H9 (cell line): ENCODE measurements around the gene VWC2L. TPM values are rescaled to one million over a fixed set of nuclear protein-coding genes. Genes with fewer than 3 reads are reported as not detected.

Source experiments
- DNase-seq: peaks from one replicate; pipeline ENCODE4 v3.0.0-alpha.2; 2017
- H2AFZ ChIP-seq: one replicate; pipeline ENCODE4 v1.6.1; 2013; ENCODE audit warnings: mild to moderate bottlenecking, low read length, control low read depth, moderate library complexity
- H2AK5ac ChIP-seq: 2 replicates; pipeline ENCODE4 v1.6.1; 2013; ENCODE audit warnings: low read length, control low read depth, mixed read lengths; ENCODE audit not compliant: insufficient read length
- H2BK120ac ChIP-seq: one replicate; pipeline ENCODE4 v1.6.1; 2013; ENCODE audit warnings: low read depth, mild to moderate bottlenecking, low read length, control low read depth, inconsistent platforms; ENCODE audit not compliant: poor library complexity, severe bottlenecking
- H2BK12ac ChIP-seq: 2 replicates; pipeline ENCODE4 v1.6.1; 2013; ENCODE audit warnings: low read length, control low read depth, mixed read lengths, low read depth; ENCODE audit not compliant: insufficient read length
- H2BK15ac ChIP-seq: 2 replicates; pipeline ENCODE4 v1.6.1; 2013; ENCODE audit warnings: low read depth, low read length, control low read depth
- H2BK20ac ChIP-seq: one replicate; pipeline ENCODE4 v1.6.1; 2013; ENCODE audit warnings: low read depth, mild to moderate bottlenecking, low read length, control low read depth, inconsistent platforms; ENCODE audit not compliant: poor library complexity, severe bottlenecking
- H2BK5ac ChIP-seq: 2 replicates; pipeline ENCODE4 v1.6.1; 2013; ENCODE audit warnings: low read length, control low read depth, mixed read lengths; ENCODE audit not compliant: insufficient read length
- H3K14ac ChIP-seq: 2 replicates; pipeline ENCODE4 v1.6.1; 2013; ENCODE audit warnings: low read length, control low read depth; ENCODE audit not compliant: insufficient read depth
- H3K18ac ChIP-seq: 2 replicates; pipeline ENCODE4 v1.6.1; 2013; ENCODE audit warnings: low read depth, mild to moderate bottlenecking, mixed read lengths, low read length, control low read depth; ENCODE audit not compliant: insufficient read length
- H3K23ac ChIP-seq: 2 replicates; pipeline ENCODE4 v1.6.1; 2013; ENCODE audit warnings: low read length, control low read depth, mixed read lengths, low read depth; ENCODE audit not compliant: insufficient read length
- H3K23me2 ChIP-seq: 2 replicates; pipeline ENCODE4 v1.6.1; 2013; ENCODE audit warnings: low read depth, mild to moderate bottlenecking, mixed read lengths, low read length, control low read depth; ENCODE audit not compliant: insufficient read length, poor library complexity, severe bottlenecking
- H3K27ac ChIP-seq: 2 replicates; pipeline ENCODE4 v1.5.1; 2013; ENCODE audit warnings: low read length, control low read depth, mixed read lengths, low read depth; ENCODE audit not compliant: insufficient read length
- H3K27me3 ChIP-seq: 2 replicates; pipeline ENCODE4 v1.6.1; 2013; ENCODE audit warnings: low read length, control low read depth, inconsistent platforms; ENCODE audit not compliant: insufficient read depth
- H3K4ac ChIP-seq: 2 replicates; pipeline ENCODE4 v1.6.1; 2013; ENCODE audit warnings: low read depth, mild to moderate bottlenecking, control low read depth, inconsistent platforms, low read length, moderate library complexity
- H3K4me1 ChIP-seq: 2 replicates; pipeline ENCODE4 v1.6.1; 2013; ENCODE audit warnings: low read length, control low read depth, inconsistent platforms; ENCODE audit not compliant: insufficient read depth
- H3K4me2 ChIP-seq: 2 replicates; pipeline ENCODE4 v1.6.1; 2013; ENCODE audit warnings: low read length, control low read depth, mixed read lengths; ENCODE audit not compliant: insufficient read length, insufficient read depth
- H3K56ac ChIP-seq: 2 replicates; pipeline ENCODE4 v1.6.1; 2013; ENCODE audit warnings: low read depth, mild to moderate bottlenecking, mixed read lengths, low read length, control low read depth; ENCODE audit not compliant: insufficient read length
- H3K79me1 ChIP-seq: 2 replicates; pipeline ENCODE4 v1.6.1; 2013; ENCODE audit warnings: low read depth, mild to moderate bottlenecking, moderate library complexity, low read length, control low read depth, inconsistent platforms; ENCODE audit not compliant: insufficient read depth, poor library complexity, severe bottlenecking
- H3K79me2 ChIP-seq: 2 replicates; pipeline ENCODE4 v1.6.1; 2013; ENCODE audit warnings: low read length, control low read depth, inconsistent platforms; ENCODE audit not compliant: insufficient read depth
- H3K9ac ChIP-seq: 2 replicates; pipeline ENCODE4 v1.6.1; 2013; ENCODE audit warnings: low read length, control low read depth, mixed read lengths; ENCODE audit not compliant: insufficient read length; ENCODE audit errors: extremely low read depth
- H3K9me3 ChIP-seq: one replicate; pipeline ENCODE4 v1.6.1; 2013; ENCODE audit warnings: low read depth, low read length, inconsistent platforms; ENCODE audit not compliant: control insufficient read depth
- H3T11ph ChIP-seq: one replicate; pipeline ENCODE4 v1.6.1; 2013; ENCODE audit warnings: mild to moderate bottlenecking, low read length, control low read depth, inconsistent platforms
- H4K20me1 ChIP-seq: one replicate; pipeline ENCODE4 v1.6.1; 2013; ENCODE audit not compliant: control insufficient read depth, insufficient read length, insufficient read depth
- H4K5ac ChIP-seq: 2 replicates; pipeline ENCODE4 v1.6.1; 2013; ENCODE audit warnings: low read depth, mild to moderate bottlenecking, mixed read lengths, low read length, control low read depth; ENCODE audit not compliant: insufficient read length
- H4K8ac ChIP-seq: replicated peaks from 2 replicates; pipeline ENCODE4 v1.6.1; 2013; ENCODE audit warnings: low read length, control low read depth, mixed read lengths, low read depth; ENCODE audit not compliant: insufficient read length
- H4K91ac ChIP-seq: 2 replicates; pipeline ENCODE4 v1.6.1; 2013; ENCODE audit warnings: low read depth, mild to moderate bottlenecking, moderate library complexity, mixed read lengths, low read length, control low read depth; ENCODE audit not compliant: insufficient read length
- H3K27ac Mint-ChIP-seq, 3 experiments: 2 replicates in 2 of 3; 3 replicates in 1 of 3; pipeline ENCODE4 v1.8.0; 2020 to 2021; ENCODE audit warnings: mixed read lengths in 3 of 3, mild to moderate bottlenecking in 1 of 3, moderate library complexity in 1 of 3
- H3K27me3 Mint-ChIP-seq: 2 replicates; pipeline ENCODE4 v1.8.0; 2021; ENCODE audit warnings: low read depth, mild to moderate bottlenecking, moderate library complexity, mixed read lengths
- H3K36me3 Mint-ChIP-seq, 3 experiments: 2 replicates in 2 of 3; 3 replicates in 1 of 3; pipeline ENCODE4 v1.8.0; 2020 to 2021; ENCODE audit warnings: low read depth in 3 of 3, mixed read lengths in 3 of 3; ENCODE audit not compliant: insufficient read depth in 1 of 3
- H3K4me1 Mint-ChIP-seq, 2 experiments: 2 replicates each; pipeline ENCODE4 v1.8.0; 2020; ENCODE audit warnings: mixed read lengths in 2 of 2
- H3K4me3 Mint-ChIP-seq, 2 experiments: 2 replicates in 1 of 2; 3 replicates in 1 of 2; pipeline ENCODE4 v1.8.0; 2020 to 2021; ENCODE audit warnings: mild to moderate bottlenecking in 2 of 2, mixed read lengths in 2 of 2, moderate library complexity in 1 of 2
- H3K9me3 Mint-ChIP-seq, 2 experiments: 2 replicates in 1 of 2; 3 replicates in 1 of 2; pipeline ENCODE4 v1.8.0; 2020; ENCODE audit warnings: mild to moderate bottlenecking in 2 of 2, mixed read lengths in 2 of 2, moderate library complexity in 1 of 2
- WGBS: extraction: QIAGEN DNeasy Blood & Tissue Kit; methylation state at CpG from one replicate; pipeline ENCODE4 v1.1.7; 2013; ENCODE audit warnings: missing lambda C conversion rate, low lambda C conversion rate, mixed read lengths; ENCODE audit not compliant: insufficient read length; ENCODE audit errors: extremely low coverage; 5-methylcytosine and 5-hydroxymethylcytosine counted together
- total RNA-seq: library from RNA; stranded (reverse); gene quantifications from 2 replicates; pipeline ENCODE4 v1.2.1, GENCODE V29; 2021
- TF ChIP-seq, protein P1 (sequence below): fragments of 200-600 bp; sonication (generic); conservative IDR thresholded peaks from 3 replicates; pipeline ENCODE4 v1.8.0; 2021; ENCODE audit warnings: antibody characterized with exemption, mild to moderate bottlenecking

Gene VWC2L
- total RNA-seq, 1 experiment from 2014 or later = not detected

DNA sequence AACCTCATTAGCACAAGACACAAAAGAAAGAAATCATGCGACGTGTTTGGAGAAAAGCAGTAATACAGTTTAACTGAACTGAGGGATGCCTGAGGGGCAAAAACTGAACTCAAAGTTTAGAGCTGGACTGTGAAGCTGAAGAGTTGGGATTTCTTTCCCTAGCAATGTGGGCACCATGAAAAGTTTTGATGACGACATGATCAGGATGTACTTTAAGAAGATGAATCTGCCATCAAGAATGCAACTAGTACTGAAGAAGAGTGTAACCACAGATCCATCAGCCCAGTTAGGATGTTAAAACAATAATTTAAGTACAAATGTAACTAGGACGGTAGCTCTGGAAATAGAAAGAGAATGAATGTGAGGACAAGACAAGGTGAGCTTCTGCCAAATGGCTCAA, 196.2 kb downstream of the VWC2L start:
- Histone ChIP-seq H3K79me1 (no peaks in the 10 kb centered on the region), H3K27ac (no peak overlapping the region), H3K79me2 (no peaks in the 10 kb centered on the region), H3K27me3 (no peaks in the 10 kb centered on the region), H3K23me2 (no peaks in the 10 kb centered on the region), H4K20me1 (no peaks in the 10 kb centered on the region), H3K4me2 (no peak overlapping the region), H4K91ac (no peak overlapping the region), H3T11ph (no peak overlapping the region), H3K9me3 (no peaks in the 10 kb centered on the region), H3K14ac (no peak overlapping the region), H4K5ac (no peak overlapping the region), H3K4ac (no peak overlapping the region), H2AK5ac (no peak overlapping the region), H3K4me1 (no peaks in the 10 kb centered on the region), H2BK5ac (no peak overlapping the region), H2BK20ac (no peak overlapping the region), H3K18ac (no peak overlapping the region), H4K8ac (no peak overlapping the region), H3K23ac (no peak overlapping the region), H3K9ac (no peak overlapping the region), H2BK12ac (no peak overlapping the region), H2AFZ (no peak overlapping the region), H3K56ac (no peak overlapping the region), H2BK15ac (no peak overlapping the region), H2BK120ac (no peak overlapping the region)
- TF ChIP-seq, protein P1, sequence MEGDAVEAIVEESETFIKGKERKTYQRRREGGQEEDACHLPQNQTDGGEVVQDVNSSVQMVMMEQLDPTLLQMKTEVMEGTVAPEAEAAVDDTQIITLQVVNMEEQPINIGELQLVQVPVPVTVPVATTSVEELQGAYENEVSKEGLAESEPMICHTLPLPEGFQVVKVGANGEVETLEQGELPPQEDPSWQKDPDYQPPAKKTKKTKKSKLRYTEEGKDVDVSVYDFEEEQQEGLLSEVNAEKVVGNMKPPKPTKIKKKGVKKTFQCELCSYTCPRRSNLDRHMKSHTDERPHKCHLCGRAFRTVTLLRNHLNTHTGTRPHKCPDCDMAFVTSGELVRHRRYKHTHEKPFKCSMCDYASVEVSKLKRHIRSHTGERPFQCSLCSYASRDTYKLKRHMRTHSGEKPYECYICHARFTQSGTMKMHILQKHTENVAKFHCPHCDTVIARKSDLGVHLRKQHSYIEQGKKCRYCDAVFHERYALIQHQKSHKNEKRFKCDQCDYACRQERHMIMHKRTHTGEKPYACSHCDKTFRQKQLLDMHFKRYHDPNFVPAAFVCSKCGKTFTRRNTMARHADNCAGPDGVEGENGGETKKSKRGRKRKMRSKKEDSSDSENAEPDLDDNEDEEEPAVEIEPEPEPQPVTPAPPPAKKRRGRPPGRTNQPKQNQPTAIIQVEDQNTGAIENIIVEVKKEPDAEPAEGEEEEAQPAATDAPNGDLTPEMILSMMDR = no peak
- no peaks in the 10 kb centered on the region for H3K36me3 Mint-ChIP-seq
- peaks cover 18% of the 10 kb centered on the region for H3K27me3 Mint-ChIP-seq
- no peak for DNase-seq
- H3K4me3 Mint-ChIP-seq = no peak overlapping the region
- H3K27ac Mint-ChIP-seq = no peak overlapping the region; a peak in 1 of 7 replicates
- no CpG with 5 or more reads among the region's 4 CpGs for whole genome bisulfite sequencing
- no peaks in the 10 kb centered on the region for H3K9me3 Mint-ChIP-seq
- H3K4me1 Mint-ChIP-seq = peaks cover 6 to 13% of the 10 kb centered on the region in 2 experiments; a peak in 3 of 4 replicates
